GM19351 (cell line): Measurements from ENCODE around the gene SOS2.

ENCODE experiments used
- ATAC-seq: cut with Tn5 transposase; IDR thresholded peaks from one replicate; pipeline ENCODE4 v1.9.1; 2021; ENCODE audit warnings: mild to moderate bottlenecking, moderate library complexity; ENCODE audit not compliant: unreplicated experiment

The SOS2 gene

DNA sequence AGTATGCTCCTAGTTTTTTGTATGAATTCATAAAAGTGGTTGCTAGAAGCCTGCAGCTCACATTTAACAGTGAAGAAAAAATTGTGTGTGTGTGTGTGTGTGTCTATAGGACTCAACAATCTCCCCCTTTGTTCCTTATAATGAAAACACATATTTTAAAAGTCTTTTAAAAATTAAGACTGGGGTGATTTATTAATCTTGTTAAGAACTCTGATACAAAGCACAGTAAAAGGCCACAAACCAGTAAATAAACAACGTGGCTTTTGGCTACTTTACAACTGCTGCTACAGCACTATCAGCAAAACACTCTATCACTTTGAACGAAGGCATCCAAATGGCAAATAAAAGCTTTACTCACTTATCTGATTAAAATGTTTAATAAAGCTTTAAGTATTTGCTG is 114.4 kb downstream of the SOS2 start:
- ATAC-seq = no peak

DNA sequence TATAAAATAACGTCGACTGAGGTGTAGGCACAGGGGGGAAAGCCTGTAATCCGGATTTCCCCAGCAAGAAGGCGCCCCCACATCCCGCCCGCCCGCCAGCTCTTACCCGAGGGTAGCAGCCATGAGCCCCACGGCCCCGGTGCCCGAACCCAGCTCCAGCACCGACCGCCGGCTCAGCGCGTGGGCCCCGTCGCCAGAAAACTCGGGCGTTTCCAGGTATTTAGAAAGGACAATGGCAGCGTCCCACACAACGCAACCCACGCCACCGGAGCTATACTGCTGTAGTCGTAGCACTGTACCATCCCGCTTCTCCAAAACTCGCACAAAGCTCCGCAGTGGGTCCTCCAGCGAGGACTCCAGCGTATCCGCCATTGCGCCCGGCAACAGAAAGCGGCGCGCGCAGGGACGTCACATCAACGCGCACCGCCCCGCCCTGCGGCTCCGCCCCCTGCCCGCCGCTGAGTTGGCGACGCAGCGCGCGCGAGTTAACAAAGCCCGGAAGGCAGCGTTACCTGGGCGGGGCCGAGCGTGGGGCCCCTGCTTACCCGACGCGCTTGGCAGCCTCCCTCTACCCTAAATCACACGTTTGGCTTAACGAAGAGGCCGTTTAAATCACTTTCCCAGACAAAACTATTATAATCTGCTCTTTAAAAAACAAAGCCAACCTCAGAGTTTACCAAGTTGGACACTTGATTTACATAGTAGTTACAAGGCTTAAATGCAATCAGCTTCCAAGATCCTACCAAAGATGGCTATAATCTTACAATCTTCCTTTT is 115.0 kb downstream of the SOS2 start, which contains the start of gene VCPKMT:
Gene VCPKMT, minus strand, starts transcription at position 392 of the 776 bp plus-strand sequence. Its CDS starts 20 bp downstream, at position 372.
- ATAC-seq = peak; percentile 97

DNA sequence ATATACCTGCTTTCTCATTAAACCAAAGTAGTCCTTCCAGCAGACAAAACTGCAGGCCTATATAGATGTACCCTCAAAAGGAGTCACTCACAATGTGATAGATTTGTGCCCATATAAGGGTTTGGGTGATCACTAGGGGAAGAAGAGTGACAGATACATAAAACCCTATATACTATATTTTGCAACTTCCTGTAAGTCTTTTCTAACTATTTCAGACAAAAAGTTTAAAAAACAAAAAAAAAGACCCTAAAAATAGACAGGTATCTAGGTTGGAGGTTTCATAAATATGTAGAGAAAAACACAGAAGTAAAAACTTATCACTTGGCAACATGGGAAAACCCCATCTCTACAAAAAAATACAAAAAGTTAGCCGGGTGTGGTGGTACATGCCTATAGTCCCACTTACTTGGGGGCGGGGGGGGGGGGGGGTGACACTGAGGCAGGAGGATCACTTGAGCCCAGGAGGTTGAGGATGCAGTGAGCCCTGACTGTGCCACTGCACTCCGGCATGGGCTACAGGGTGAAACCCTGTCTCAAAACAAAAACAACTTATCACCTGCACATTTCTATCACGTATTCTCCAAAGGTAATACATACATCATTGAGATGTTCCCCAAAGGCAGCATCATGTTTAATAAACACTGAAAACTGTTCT is 117.9 kb downstream of the SOS2 start:
- peak; percentile 40 for ATAC-seq

DNA sequence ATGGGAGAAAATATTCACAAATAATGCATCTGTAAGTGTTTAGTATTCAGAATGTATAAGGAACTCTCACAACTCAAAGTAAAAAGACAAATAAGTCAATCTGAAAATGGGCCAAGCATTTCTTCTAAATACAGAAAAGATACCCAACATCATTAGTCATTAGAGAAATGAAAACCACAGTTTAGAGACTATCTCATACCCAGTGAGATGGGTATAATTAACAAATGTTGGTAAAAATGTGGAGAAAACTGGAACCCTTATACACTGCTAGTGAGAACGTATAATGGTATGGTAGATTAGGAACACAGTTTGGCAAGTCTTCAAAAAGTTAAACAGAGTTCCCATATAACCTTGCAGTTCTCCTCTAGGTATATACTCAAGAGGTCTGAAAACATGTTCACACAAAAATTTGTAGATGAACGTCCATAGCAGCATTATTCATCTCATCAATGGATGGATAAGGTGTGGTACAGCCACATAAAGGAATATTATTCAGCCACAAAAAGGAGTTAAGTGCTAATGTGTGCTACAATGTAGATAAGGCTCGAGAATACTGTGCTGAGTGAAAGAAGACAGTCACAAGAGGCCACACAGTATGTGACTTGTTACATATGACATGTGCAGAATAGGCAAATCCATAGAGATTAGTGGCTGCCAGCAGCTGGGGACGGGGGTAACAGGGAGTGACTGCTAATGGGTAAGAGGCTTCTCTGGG is 120.9 kb downstream of the SOS2 start:
- no peak for ATAC-seq

DNA sequence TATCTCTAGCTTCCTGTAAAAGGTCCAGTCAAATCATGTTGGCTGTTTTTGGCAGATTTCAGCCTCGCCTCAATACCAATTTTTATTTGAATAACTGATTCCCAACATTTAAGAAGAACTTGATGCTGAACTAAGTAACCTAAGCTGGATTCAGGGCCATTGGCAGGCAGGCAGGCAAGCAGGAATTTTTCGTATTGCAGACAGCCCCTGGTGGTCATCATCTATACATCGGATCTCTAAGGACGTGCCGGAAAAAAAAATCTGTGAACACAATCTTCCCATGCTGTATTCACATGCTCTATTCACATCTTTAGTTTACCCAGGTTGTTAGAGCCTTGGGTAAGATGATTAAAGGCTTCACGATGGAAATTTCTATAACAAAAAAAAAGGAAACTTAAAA is 122.0 kb downstream of the SOS2 start:
- ATAC-seq = no peak

DNA sequence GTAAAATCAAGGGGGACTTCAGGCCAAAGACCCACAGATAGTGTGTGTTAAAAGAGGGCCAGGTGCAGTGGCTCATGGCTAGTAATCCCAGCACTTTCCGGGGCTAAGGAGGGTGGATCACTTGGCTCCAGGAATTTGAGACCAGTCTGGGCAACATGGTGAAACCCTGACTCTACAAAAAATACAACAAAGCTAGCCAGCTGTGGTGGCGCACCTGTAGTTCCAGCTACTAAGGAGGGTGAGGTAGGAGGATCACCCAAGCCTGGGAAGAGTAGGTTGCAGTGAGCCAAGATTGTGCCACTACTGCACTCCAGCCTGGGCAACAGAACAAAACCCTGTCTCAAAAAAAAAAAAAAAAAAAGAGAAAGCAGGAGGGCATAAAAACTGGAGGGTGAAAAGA is 123.5 kb downstream of the SOS2 start:
- ATAC-seq = no peak

DNA sequence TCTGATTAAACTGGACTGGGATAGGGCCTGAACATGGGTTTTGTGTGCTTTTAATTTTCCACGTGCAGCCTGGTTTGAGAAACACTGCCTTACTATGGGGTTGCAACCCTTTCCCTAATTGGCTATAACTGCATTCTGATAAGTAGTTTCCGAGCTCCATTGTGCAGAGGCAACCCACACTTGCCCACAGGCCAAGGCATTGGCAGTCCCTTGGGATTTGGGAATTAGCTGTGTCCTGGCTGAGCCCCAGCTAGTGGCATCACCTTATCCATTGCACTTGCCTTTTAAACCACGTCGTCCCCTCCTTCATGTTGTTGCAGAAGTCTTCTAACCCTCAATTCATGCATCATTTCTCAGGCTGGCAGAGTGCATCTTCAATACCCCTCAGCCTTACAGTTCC is 125.2 kb downstream of the SOS2 start:
- no peak for ATAC-seq

DNA sequence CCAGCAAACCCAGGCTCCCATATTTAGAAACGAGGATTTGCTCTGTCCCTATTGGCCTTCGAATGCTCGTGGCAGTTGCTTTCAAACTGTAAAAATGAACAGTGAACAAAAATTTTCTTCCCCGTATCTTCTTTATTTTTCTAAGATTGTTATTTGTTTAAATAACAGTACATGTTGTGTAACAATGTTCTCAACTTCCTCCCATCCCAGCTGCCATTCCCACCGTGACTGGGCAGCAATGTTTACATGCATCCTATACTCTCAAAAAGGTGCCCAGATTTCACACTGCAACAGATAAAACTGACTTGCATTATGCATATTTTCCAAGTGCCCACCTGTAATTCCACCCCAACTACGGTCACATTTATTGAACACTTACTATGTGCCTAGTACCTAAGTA is 127.8 kb downstream of the SOS2 start:
- no peak for ATAC-seq

DNA sequence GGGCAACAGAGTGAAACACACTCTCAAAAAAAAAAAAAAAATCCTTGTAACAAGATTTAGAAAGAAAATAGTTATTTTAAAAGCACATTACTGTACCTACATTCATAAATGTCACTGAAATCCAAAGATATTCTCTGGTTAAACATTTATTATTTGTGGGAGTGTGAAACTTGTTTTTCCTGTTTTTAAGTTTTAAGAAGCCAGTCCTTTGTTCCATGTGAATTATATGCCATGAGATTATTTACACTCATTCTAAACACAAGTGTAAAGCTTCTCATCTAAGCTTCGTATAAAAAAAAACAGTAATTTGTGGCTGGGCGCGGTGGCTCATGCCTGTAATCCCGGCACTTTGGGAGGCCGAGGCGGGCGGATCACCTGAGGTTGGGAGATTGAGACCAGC is 130.0 kb downstream of the SOS2 start:
- ATAC-seq = no peak

DNA sequence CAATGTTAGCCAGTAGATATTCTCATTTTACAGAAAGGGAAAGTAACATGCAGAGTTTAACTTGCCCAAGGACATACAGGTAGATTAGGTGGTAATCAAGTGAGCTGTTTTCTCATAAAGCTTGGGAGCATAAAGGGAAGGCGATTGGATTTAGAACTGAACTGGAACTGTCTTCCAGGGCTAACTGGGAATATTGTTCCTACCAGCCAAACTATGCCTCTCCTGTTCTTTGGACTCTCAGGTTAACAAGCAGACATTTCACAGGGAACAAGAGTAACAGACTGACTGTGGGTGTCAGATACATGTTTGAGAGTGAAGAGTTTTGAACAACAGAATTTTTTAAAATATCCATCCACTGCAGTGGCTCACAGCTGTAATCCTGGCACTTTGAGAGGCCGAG is 130.6 kb downstream of the SOS2 start:
- no peak for ATAC-seq

DNA sequence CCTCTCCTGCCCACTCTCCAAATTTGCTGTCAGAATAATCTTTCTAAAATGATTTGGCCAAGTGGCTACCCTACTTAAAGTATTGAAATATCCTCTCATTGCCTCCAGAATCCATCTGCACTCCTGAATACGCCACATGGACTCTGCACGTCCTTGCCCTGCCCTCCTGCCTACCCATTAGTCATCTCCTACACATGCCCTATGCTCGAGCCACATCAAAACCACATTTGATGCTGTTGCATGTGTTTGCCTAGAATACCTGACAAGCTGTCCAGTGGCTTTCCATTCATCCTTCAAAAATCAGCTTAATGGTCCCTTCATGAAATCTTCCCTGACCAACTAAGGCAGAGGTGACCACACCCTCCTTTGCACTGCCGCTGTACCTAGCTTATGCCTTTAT is 132.0 kb downstream of the SOS2 start:
- no peak for ATAC-seq

DNA sequence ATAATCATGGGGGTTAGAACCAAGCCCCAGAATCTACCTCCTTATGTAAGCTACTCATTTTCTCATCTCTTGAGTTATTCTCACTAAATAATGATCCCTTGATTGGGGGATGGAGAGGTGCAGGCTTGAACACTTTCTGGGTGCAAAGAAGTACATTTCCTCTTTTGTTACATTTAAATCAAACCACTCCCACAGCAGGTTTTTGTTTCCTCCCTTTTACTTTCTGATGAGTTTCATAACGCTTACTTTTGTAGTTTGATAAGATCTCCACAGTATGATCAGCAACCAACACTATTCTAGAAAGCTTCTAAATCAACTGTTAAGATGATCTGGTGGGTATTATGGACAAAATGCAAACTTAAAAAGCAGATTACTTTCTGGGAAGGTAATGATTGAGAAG is 135.5 kb downstream of the SOS2 start:
- peak; percentile 49 for ATAC-seq

DNA sequence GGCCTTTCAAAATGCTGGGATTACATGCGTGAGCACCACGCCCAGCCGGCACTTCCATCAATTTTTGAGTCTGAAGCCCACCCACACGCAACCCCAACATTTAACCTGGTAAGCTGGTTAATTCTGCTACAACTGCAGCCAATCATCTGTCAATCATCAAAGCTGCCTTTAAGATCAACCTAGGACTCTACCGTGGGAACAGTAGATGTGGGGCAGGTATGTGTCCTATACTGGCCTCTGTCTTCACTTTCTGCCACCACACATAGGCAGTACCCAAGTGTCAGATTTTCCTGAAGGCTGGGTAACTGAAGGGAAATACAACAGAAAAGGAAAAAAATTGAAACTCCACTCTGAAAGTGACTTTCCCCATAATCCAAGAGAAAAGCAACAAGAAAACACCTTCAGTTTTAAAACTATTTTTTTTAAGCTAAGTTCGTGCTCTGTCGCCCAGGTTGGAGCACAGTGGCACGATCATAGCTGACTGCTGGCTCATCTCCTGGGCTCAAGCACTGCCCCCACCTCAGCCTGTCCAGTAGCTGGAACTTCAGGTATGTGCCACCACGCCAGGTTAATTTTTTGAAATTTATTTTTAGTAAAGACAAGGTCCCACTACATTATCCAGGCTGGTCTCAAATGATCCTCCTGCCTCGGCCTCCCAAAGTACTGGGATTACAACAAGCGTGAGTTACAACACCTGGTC is 137.2 kb downstream of the SOS2 start:
- ATAC-seq = no peak

DNA sequence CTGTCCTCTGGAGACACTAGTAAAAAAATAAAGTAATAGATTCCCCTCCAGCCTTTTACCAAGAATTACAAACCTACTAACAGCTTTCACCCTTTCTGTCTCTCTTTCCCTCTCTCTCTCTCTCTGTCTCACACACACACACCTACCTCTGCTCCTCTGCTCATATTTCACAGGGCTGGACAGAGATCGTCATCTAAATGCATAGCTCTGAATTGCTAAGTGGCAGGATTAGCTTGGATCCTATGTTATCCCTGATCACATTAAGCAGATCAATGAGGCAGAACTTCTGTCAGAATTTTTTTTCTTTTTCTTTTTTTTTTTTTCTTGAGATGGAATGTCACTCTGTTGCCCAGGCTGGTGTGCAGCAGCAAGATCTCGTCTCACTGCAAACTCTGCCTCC is 137.9 kb downstream of the SOS2 start:
- no peak for ATAC-seq

DNA sequence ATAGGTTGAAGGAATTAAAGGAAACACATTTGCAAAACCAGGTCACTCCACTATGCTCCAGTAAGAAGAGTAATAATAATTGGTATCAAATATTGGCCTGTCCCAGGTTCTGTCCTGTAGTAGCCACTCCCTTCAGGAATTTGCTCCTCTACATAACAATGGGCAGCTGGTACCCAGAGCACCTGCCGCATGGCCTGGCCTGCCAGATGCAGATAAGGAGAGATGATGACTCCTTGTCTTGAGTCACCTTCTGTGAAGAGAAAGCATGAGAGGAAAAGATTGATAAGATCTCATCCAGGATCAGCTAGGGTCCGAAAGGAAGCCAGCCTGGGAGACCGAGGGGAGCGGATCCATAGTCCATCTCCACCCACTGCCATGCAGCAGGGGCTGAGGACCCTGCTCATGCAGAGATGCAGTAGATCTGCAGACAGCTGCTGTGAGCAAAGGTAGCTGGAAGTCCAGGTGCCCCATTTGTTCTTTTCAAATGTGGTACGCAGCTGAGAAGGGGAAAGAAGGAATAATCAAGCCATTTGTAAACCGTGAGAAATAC is 139.3 kb downstream of the SOS2 start:
- ATAC-seq = no peak

DNA sequence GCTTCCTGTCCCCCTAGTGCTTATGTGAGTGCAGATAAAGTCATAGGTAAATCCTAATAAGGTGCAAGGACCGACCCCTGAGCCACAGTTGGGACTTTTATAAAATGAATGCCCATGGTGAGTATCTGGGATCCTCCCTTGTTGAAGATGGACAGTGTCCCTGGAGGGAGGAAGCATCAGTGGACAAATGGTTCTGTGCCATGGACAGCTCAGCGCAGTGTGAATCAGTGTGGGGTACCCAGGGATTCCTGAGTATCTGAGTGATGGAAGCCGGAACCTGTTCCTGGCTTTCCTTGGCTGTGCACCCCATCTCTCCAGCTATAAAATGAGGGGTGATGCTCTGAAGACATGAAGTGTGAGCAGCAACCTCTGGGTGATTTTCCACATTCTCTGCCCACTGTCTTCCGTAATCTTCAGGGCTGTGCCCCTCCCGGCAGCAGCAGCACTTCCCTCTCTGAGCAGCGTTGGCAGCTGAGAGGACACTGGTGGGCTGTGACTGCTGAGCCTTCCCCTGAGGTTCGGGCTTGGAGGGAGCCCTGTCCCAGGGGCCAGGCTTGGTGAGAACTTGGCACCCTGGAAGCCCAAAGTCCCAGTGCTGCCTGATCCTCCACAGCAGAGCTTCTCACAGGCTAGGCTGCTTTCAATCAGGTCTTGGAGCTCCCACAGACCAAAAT is 140.0 kb downstream of the SOS2 start:
- ATAC-seq = no peak

DNA sequence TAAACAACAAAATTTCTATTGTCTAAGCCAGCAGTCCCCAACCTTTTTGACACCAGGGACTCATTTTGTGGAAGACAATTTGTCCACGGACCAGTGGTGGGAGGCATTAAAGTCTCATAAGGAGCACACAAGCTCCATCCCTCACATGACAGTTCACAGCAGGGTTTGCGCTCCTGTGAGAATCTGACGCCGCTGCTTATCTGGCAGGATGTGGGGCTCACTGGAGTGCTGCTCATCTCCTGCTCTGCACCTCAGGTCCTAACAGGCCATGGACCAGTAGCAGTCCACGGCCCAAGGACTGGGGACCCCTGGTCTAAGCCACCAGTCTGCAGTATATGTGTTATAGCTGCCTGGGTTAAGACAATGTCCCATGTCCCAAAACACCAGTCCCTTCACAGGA is 142.2 kb downstream of the SOS2 start:
- ATAC-seq = no peak

DNA sequence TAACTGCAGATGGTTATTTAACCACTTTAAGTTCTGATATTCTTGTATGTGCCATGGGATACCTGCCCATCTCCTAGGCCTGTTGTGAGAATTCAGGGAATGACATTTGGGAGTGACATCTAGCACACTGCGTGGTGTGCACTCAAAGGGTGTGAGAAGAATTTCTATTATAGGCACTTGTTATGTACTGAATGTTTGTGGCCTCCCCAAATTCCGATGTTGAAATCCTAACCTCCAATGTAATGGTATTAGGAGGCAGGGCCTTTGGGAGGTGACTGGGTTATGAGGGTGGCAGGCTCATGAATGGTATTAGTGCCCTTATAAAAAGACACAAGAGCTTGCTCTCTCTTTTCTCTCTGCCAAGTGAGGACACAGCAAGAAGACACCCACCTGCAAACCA is 142.6 kb downstream of the SOS2 start:
- no peak for ATAC-seq

DNA sequence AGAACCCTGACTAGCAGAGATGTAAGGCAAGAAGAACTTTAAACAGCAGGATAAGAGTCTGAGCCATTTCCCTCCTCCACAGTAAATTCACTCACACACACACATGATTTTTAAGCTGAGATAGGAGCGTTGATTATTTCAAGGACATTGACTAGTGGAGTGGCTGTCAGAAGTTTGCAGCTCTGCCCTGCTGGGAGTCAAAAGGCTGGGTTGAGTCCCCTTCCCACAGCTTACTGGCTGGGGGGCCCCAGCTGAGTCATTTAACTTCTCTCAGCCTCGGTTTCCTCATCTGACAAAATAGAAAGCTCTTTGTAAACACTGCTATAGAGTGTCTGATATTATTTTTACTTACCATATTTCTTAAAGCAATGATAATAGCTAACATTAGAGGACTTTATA is 143.3 kb downstream of the SOS2 start:
- no peak for ATAC-seq

DNA sequence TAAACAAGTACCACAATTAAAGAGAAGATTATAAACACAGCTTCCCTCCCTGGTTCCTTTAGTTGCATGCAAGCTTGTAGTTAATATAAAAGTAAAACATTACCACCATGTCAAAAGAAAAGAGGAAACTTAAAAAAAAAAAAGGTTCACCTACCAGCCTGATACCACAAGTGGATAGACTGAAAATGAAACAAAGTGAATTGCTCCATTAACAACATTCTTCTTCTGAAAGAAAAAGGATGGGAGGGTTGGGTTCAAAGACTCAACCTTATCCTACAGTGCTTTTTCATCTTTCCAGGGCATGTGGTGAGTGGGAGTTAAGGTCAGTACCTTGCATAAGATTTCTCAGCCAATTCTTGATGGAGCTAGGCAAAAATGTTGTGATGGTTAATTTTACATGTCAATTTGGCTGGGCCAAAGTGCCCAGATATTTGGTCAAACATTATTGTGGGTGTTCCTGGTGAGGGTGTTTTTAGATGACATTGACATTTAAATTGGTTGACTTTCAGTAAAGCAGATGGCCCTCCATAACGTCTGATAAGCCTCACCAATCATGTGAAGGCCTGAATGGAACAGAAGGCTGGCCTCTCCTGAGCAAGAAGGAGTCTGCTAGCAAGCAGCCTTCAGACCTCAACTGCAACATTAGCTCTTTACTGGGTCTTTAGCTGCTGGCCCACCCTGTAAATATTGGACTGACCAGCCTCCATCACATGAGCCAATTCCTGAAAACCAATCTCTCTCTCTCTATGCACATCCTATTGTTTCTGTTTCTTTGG is 143.8 kb downstream of the SOS2 start:
- ATAC-seq = no peak
